Gastrocnemius medialis (tissue), 4 donors: ENCODE data around the gene GARRE1.

Source experiments
- CTCF ChIP-seq, 5 experiments: fragments of 450-650 bp in 3 of 5; fragments of 200-600 bp in 2 of 5; sonication (generic) in 2 of 5; IDR thresholded peaks in 4 of 5; conservative IDR thresholded peaks in 1 of 5; 1 replicate in 4 of 5; 2 replicates in 1 of 5; pipeline ENCODE4 v1.5.1; 2016 to 2019; ENCODE audit warnings: antibody characterized with exemption in 5 of 5, mild to moderate bottlenecking in 3 of 5, moderate library complexity in 3 of 5
- POLR2A ChIP-seq, 2 donors: fragments of 450-650 bp; IDR thresholded peaks; one replicate each; pipeline ENCODE4 v1.6.1; 2017; ENCODE audit warnings: antibody characterized with exemption in 2 of 2, mild to moderate bottlenecking in 2 of 2, moderate library complexity in 2 of 2

- no peak for TF ChIP-seq CTCF (IDR thresholded peaks at IDR 0.05 in 4 of 5, conservative IDR thresholded peaks at IDR 0.05 in 1 of 5)
- no peak for TF ChIP-seq POLR2A (IDR thresholded peaks at IDR 0.05)
These were observed 44.7 kb downstream of the GARRE1 start for GRCh38 chr19:34298891-34299520.
